ENCODE measurements around the gene ASTL.

Gene ASTL

GRCh38 chr2:96138179-96139145, at the start of gene ASTL:
ASTL (minus strand) TSS chr2:96138502; CDS start chr2:96138436, 66 bp downstream.
- Histone ChIP-seq H3K36me3 (ENCODE audit: insufficient read depth, low read length) (peaks cover 3% of the 10 kb centered on the region; the same call in 1 of the 2 replicates), H3K27me3 (ENCODE audit: insufficient read depth, low read length, poor library complexity) (no peaks in the 10 kb centered on the region)
- peak; percentile 70 for ATAC-seq (ENCODE audit: insufficient read depth, low read depth)

DNA sequence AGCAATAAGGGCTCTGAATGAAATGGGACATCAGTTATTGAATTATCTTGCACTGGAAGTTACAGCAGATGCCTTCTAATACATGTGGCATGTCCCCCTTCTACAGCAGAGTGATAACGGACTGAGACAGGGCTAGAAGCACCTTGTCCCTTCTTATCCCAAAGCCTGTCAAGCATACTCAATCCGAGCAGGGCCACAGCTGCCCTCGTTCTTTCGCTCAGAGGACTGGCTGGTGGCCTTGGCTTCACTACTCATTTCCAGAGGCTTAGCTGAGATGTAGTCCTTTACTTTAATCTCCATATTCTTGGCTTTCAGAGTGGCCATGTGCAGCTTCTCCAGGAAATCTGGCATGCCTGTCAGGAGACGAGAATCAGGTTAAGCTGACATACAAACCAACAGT, 48.3 kb upstream of the ASTL start:
- H3K4me2 ChIP-seq (ENCODE audit: insufficient read depth, low read length), result no peak overlapping the region
- DNase-seq (no peak), ATAC-seq (ENCODE audit: insufficient read depth, low read depth) (no peak)
- no peak overlapping the region for H2AFZ ChIP-seq (ENCODE audit: low read depth, low read length)
- TF ChIP-seq EZH2 (IDR thresholded peaks at IDR 0.05; ENCODE audit: borderline replicate concordance, low read depth, low read length, severe bottlenecking), result no peak
- TF ChIP-seq, protein P1, sequence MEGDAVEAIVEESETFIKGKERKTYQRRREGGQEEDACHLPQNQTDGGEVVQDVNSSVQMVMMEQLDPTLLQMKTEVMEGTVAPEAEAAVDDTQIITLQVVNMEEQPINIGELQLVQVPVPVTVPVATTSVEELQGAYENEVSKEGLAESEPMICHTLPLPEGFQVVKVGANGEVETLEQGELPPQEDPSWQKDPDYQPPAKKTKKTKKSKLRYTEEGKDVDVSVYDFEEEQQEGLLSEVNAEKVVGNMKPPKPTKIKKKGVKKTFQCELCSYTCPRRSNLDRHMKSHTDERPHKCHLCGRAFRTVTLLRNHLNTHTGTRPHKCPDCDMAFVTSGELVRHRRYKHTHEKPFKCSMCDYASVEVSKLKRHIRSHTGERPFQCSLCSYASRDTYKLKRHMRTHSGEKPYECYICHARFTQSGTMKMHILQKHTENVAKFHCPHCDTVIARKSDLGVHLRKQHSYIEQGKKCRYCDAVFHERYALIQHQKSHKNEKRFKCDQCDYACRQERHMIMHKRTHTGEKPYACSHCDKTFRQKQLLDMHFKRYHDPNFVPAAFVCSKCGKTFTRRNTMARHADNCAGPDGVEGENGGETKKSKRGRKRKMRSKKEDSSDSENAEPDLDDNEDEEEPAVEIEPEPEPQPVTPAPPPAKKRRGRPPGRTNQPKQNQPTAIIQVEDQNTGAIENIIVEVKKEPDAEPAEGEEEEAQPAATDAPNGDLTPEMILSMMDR (IDR thresholded peaks at IDR 0.05; ENCODE audit: borderline replicate concordance, extremely low read depth, low read length, poor library complexity, severe bottlenecking), result no peak
- H3K4me1 ChIP-seq (ENCODE audit: insufficient read depth, low read length), result no peaks in the 10 kb centered on the region
- peaks cover 68% of the 10 kb centered on the region for H3K36me3 ChIP-seq (ENCODE audit: insufficient read depth, low read length)
- no peak overlapping the region for H3K4me3 ChIP-seq (ENCODE audit: low read depth in 1 of 2, low read length in 2 of 2)
- H3K27me3 ChIP-seq (ENCODE audit: insufficient read depth, low read length, poor library complexity), result no peaks in the 10 kb centered on the region
- H3K27ac ChIP-seq (ENCODE audit: low read length), result no peak overlapping the region
- H3K9ac ChIP-seq (ENCODE audit: low read depth, low read length), result no peak overlapping the region
- no peaks in the 10 kb centered on the region for H3K9me3 ChIP-seq (ENCODE audit: insufficient read depth, low read length, severe bottlenecking)
- no peaks in the 10 kb centered on the region for H3K79me2 ChIP-seq (ENCODE audit: insufficient read depth, low read length)
- peaks cover 7% of the 10 kb centered on the region; the same call in 1 of the 2 replicates for H4K20me1 ChIP-seq (ENCODE audit: insufficient read depth, low read length)

More at GRCh38 chr2:96138179-96139145, at the start of gene ASTL:
- Histone ChIP-seq H3K4me2 (ENCODE audit: insufficient read depth, low read length) (no peak within 1 kb of the TSS), H3K27ac (ENCODE audit: low read length) (no peak within 1 kb of the TSS), H3K4me3 (ENCODE audit: low read depth in 1 of 2, low read length in 2 of 2) (no peak within 1 kb of the TSS), H3K9ac (ENCODE audit: low read depth, low read length) (no peak within 1 kb of the TSS), H4K20me1 (ENCODE audit: insufficient read depth, low read length) (0 out of 2 replicates have a peak, but pooled peaks cover 4% of the 10 kb centered on the region), H3K79me2 (ENCODE audit: insufficient read depth, low read length) (no peaks in the 10 kb centered on the region), H2AFZ (ENCODE audit: low read depth, low read length) (no peak within 1 kb of the TSS), H3K4me1 (ENCODE audit: insufficient read depth, low read length) (peaks cover 3% of the 10 kb centered on the region; the same call in 1 of the 2 replicates), H3K9me3 (ENCODE audit: insufficient read depth, low read length, severe bottlenecking) (no peaks in the 10 kb centered on the region)
- DNase-seq, result peak; percentile 61
- TF ChIP-seq EZH2 (IDR thresholded peaks at IDR 0.05; ENCODE audit: borderline replicate concordance, low read depth, low read length, severe bottlenecking), result no peak
- TF ChIP-seq, protein P1 (IDR thresholded peaks at IDR 0.05; ENCODE audit: borderline replicate concordance, extremely low read depth, low read length, poor library complexity, severe bottlenecking), result peak; percentile 72

DNA sequence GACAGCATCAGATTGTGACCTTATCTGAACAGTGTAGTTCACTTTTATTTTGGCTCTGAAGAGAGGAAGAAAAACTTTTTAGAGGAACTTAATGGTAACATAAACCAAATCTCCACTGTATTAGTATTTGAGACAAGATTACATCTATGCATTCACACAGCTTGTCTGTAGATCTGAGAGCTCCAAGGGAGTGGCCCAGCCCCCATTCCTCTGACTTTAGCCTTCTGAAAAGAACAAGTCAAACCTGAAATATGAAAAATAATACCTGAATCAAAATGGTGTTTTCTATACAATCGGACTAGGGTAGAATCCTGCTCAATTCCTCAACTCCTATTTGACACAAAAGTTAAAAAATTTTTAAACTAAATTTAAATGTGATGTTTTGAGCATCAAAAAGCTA, 47.2 kb upstream of the ASTL start:
- Histone ChIP-seq H4K20me1 (ENCODE audit: insufficient read depth, low read length) (peaks cover 7% of the 10 kb centered on the region; the same call in 1 of the 2 replicates), H3K4me2 (ENCODE audit: insufficient read depth, low read length) (no peak overlapping the region), H3K4me1 (ENCODE audit: insufficient read depth, low read length) (no peaks in the 10 kb centered on the region), H3K36me3 (ENCODE audit: insufficient read depth, low read length) (peaks cover 58% of the 10 kb centered on the region), H3K9ac (ENCODE audit: low read depth, low read length) (no peak overlapping the region), H3K27me3 (ENCODE audit: insufficient read depth, low read length, poor library complexity) (no peaks in the 10 kb centered on the region), H3K79me2 (ENCODE audit: insufficient read depth, low read length) (no peaks in the 10 kb centered on the region), H3K4me3 (ENCODE audit: low read depth in 1 of 2, low read length in 2 of 2) (no peak overlapping the region), H2AFZ (ENCODE audit: low read depth, low read length) (no peak overlapping the region), H3K27ac (ENCODE audit: low read length) (no peak overlapping the region), H3K9me3 (ENCODE audit: insufficient read depth, low read length, severe bottlenecking) (no peaks in the 10 kb centered on the region)
- no peak for ATAC-seq (ENCODE audit: insufficient read depth, low read depth)
- no peak for DNase-seq
- TF ChIP-seq, protein P1 (IDR thresholded peaks at IDR 0.05; ENCODE audit: borderline replicate concordance, extremely low read depth, low read length, poor library complexity, severe bottlenecking), result no peak
- TF ChIP-seq EZH2 (IDR thresholded peaks at IDR 0.05; ENCODE audit: borderline replicate concordance, low read depth, low read length, severe bottlenecking), result no peak

Measured in DND-41 (cell line).